ENCODE measurements around the gene PTPRT.

PTPRT gene

DNA sequence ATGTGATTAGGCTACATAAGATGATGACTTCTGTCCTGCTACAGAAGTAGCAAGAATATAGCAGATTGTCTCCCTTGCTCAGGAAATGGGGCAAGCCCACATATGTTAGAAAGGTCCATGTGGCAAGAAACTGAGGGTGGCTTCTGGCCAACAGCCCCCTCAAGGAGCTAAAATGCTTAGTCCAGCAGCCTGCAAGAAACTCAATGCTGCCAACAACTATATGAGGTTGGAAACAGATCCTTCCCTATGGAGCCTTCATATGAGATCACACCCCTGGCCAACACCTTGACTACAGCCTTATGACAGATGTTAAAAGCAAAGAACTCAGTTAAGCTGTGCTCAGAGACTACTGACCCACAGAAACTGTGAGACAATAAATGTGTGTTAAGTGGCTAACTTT lies 22.1 kb downstream of the PTPRT start (continued):
- TF ChIP-seq, protein P1, sequence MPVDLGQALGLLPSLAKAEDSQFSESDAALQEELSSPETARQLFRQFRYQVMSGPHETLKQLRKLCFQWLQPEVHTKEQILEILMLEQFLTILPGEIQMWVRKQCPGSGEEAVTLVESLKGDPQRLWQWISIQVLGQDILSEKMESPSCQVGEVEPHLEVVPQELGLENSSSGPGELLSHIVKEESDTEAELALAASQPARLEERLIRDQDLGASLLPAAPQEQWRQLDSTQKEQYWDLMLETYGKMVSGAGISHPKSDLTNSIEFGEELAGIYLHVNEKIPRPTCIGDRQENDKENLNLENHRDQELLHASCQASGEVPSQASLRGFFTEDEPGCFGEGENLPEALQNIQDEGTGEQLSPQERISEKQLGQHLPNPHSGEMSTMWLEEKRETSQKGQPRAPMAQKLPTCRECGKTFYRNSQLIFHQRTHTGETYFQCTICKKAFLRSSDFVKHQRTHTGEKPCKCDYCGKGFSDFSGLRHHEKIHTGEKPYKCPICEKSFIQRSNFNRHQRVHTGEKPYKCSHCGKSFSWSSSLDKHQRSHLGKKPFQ (tag by site-specific recombination; IDR thresholded peaks at IDR 0.05), result no peak
- TF ChIP-seq, protein P2, sequence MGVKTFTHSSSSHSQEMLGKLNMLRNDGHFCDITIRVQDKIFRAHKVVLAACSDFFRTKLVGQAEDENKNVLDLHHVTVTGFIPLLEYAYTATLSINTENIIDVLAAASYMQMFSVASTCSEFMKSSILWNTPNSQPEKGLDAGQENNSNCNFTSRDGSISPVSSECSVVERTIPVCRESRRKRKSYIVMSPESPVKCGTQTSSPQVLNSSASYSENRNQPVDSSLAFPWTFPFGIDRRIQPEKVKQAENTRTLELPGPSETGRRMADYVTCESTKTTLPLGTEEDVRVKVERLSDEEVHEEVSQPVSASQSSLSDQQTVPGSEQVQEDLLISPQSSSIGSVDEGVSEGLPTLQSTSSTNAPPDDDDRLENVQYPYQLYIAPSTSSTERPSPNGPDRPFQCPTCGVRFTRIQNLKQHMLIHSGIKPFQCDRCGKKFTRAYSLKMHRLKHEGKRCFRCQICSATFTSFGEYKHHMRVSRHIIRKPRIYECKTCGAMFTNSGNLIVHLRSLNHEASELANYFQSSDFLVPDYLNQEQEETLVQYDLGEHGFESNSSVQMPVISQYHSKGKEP (tag by site-specific recombination; IDR thresholded peaks at IDR 0.05), result no peak
- TF ChIP-seq ZNF473 (tag by site-specific recombination; IDR thresholded peaks at IDR 0.05), result no peak

DNA sequence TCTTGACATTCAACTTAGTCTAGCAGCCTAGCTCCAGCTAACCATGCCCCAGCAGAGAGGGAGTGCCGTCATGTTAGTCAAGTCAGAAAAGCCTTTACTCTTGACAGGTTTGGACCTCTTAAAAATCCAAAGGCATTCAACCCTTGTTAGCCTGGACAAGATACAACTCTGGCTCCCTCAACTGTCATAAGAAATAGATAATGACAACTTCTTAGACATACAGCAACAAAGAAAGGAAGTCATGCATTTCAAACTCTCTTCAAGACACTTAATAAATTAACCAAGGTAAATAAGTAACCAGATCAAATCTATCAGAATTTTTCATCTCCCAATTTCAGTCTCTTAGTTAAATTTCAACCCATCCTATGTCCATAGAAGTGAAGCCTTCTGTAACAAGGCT lies 22.7 kb downstream of the PTPRT start:
- Histone ChIP-seq H3K4me1 (ENCODE audit: control insufficient read depth, insufficient read depth, low read length) (no peaks in the 10 kb centered on the region), H3K27ac (ENCODE audit: extremely low read depth, low read depth, low read length) (no peak overlapping the region), H3K4me3 (ENCODE audit: low read depth, low read length) (no peak overlapping the region), H3K9me3 (ENCODE audit: control insufficient read depth, insufficient read depth, low read depth, low read length) (no peaks in the 10 kb centered on the region), H3K36me3 (ENCODE audit: control insufficient read depth in 2 of 2, insufficient read depth in 1 of 2, low read length in 2 of 2) (no peaks in the 10 kb centered on the region)
- ChIA-PET POLR2A (no interaction called here), CTCF (no interaction called here)
- TF ChIP-seq ZNF571 (tag by site-specific recombination; IDR thresholded peaks at IDR 0.05) (no peak), ZNF341 (tag by site-specific recombination; IDR thresholded peaks at IDR 0.05; ENCODE audit: low read depth) (no peak), KLF9 (tag by site-specific recombination; IDR thresholded peaks at IDR 0.05; ENCODE audit: low read depth) (no peak), ZFP69B (tag by site-specific recombination; IDR thresholded peaks at IDR 0.05) (no peak), KLF8 (tag by site-specific recombination; IDR thresholded peaks at IDR 0.05) (no peak), FEZF1 (tag by site-specific recombination; IDR thresholded peaks at IDR 0.05) (no peak), BCL11B (tag by site-specific recombination; IDR thresholded peaks at IDR 0.05; ENCODE audit: low read depth) (no peak), ZNF19 (tag by site-specific recombination; IDR thresholded peaks at IDR 0.05; ENCODE audit: low read depth) (no peak), ZIC2 (tag by site-specific recombination; IDR thresholded peaks at IDR 0.05) (no peak)
- TF ChIP-seq, protein P3, sequence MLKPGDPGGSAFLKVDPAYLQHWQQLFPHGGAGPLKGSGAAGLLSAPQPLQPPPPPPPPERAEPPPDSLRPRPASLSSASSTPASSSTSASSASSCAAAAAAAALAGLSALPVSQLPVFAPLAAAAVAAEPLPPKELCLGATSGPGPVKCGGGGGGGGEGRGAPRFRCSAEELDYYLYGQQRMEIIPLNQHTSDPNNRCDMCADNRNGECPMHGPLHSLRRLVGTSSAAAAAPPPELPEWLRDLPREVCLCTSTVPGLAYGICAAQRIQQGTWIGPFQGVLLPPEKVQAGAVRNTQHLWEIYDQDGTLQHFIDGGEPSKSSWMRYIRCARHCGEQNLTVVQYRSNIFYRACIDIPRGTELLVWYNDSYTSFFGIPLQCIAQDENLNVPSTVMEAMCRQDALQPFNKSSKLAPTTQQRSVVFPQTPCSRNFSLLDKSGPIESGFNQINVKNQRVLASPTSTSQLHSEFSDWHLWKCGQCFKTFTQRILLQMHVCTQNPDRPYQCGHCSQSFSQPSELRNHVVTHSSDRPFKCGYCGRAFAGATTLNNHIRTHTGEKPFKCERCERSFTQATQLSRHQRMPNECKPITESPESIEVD (tag by site-specific recombination; IDR thresholded peaks at IDR 0.05), result no peak
- TF ChIP-seq, protein P4, sequence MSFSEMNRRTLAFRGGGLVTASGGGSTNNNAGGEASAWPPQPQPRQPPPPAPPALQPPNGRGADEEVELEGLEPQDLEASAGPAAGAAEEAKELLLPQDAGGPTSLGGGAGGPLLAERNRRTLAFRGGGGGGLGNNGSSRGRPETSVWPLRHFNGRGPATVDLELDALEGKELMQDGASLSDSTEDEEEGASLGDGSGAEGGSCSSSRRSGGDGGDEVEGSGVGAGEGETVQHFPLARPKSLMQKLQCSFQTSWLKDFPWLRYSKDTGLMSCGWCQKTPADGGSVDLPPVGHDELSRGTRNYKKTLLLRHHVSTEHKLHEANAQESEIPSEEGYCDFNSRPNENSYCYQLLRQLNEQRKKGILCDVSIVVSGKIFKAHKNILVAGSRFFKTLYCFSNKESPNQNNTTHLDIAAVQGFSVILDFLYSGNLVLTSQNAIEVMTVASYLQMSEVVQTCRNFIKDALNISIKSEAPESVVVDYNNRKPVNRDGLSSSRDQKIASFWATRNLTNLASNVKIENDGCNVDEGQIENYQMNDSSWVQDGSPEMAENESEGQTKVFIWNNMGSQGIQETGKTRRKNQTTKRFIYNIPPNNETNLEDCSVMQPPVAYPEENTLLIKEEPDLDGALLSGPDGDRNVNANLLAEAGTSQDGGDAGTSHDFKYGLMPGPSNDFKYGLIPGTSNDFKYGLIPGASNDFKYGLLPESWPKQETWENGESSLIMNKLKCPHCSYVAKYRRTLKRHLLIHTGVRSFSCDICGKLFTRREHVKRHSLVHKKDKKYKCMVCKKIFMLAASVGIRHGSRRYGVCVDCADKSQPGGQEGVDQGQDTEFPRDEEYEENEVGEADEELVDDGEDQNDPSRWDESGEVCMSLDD (tag by site-specific recombination; IDR thresholded peaks at IDR 0.05), result no peak
- TF ChIP-seq, protein P5, sequence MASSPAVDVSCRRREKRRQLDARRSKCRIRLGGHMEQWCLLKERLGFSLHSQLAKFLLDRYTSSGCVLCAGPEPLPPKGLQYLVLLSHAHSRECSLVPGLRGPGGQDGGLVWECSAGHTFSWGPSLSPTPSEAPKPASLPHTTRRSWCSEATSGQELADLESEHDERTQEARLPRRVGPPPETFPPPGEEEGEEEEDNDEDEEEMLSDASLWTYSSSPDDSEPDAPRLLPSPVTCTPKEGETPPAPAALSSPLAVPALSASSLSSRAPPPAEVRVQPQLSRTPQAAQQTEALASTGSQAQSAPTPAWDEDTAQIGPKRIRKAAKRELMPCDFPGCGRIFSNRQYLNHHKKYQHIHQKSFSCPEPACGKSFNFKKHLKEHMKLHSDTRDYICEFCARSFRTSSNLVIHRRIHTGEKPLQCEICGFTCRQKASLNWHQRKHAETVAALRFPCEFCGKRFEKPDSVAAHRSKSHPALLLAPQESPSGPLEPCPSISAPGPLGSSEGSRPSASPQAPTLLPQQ (tag by site-specific recombination; IDR thresholded peaks at IDR 0.05), result no peak

DNA sequence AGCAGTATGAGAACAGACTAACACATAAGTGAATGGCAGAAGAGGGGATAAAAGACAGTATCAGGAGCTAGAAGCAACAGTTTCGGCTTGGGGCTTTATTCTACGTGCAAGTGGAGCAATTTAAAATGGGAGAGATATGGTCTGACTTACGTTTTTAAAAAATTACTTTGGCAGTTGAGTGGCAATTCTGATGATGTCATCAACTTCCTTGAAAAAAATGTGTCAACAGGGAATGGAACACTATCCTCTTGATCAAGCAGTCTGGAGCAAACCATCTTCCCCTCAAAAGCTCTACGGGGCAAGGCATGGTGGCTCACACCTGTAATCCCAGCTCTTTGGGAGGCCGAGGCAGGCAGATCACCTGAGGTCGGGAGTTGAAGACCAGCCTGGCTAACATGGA lies 24.1 kb downstream of the PTPRT start:
- no peaks in the 10 kb centered on the region for H3K9me3 ChIP-seq (ENCODE audit: control insufficient read depth, insufficient read depth, low read depth, low read length)
- no peak overlapping the region for H3K27ac ChIP-seq (ENCODE audit: extremely low read depth, low read depth, low read length)
- H3K4me1 ChIP-seq (ENCODE audit: control insufficient read depth, insufficient read depth, low read length), result no peaks in the 10 kb centered on the region
- CTCF ChIA-PET, result no interaction called here
- POLR2A ChIA-PET, result no interaction called here
- TF ChIP-seq ZNF404 (tag by site-specific recombination; IDR thresholded peaks at IDR 0.05) (no peak), ZNF223 (tag by site-specific recombination; IDR thresholded peaks at IDR 0.05) (no peak), ZNF629 (tag by site-specific recombination; IDR thresholded peaks at IDR 0.05) (no peak), ZNF701 (tag by site-specific recombination; IDR thresholded peaks at IDR 0.05) (no peak)
- TF ChIP-seq, protein P6, sequence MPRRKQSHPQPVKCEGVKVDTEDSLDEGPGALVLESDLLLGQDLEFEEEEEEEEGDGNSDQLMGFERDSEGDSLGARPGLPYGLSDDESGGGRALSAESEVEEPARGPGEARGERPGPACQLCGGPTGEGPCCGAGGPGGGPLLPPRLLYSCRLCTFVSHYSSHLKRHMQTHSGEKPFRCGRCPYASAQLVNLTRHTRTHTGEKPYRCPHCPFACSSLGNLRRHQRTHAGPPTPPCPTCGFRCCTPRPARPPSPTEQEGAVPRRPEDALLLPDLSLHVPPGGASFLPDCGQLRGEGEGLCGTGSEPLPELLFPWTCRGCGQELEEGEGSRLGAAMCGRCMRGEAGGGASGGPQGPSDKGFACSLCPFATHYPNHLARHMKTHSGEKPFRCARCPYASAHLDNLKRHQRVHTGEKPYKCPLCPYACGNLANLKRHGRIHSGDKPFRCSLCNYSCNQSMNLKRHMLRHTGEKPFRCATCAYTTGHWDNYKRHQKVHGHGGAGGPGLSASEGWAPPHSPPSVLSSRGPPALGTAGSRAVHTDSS (tag by site-specific recombination; IDR thresholded peaks at IDR 0.05), result no peak
- TF ChIP-seq, protein P7, sequence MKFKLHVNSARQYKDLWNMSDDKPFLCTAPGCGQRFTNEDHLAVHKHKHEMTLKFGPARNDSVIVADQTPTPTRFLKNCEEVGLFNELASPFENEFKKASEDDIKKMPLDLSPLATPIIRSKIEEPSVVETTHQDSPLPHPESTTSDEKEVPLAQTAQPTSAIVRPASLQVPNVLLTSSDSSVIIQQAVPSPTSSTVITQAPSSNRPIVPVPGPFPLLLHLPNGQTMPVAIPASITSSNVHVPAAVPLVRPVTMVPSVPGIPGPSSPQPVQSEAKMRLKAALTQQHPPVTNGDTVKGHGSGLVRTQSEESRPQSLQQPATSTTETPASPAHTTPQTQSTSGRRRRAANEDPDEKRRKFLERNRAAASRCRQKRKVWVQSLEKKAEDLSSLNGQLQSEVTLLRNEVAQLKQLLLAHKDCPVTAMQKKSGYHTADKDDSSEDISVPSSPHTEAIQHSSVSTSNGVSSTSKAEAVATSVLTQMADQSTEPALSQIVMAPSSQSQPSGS (tag by site-specific recombination; IDR thresholded peaks at IDR 0.05; ENCODE audit: low read depth), result peak; percentile 69
- H3K4me3 ChIP-seq (ENCODE audit: low read depth, low read length), result no peak overlapping the region
- H3K36me3 ChIP-seq (ENCODE audit: control insufficient read depth in 2 of 2, insufficient read depth in 1 of 2, low read length in 2 of 2), result no peaks in the 10 kb centered on the region
